GM12892 (cell line): ENCODE results near the gene KDM1A.

Experiments used
- POLR2A ChIP-seq: IDR thresholded peaks from 2 replicates; pipeline ENCODE4 v1.6.1; 2011; ENCODE audit warnings: low read depth, low read length, control low read depth
- POLR2AphosphoS5 ChIP-seq: IDR thresholded peaks from 2 replicates; pipeline ENCODE4 v1.6.1; 2011; ENCODE audit warnings: low read depth, low read length, control low read depth
- TAF1 ChIP-seq: IDR thresholded peaks from 2 replicates; pipeline ENCODE4 v1.6.1; 2011; ENCODE audit warnings: low read depth, mild to moderate bottlenecking, control low read depth, low read length, borderline replicate concordance

DNA sequence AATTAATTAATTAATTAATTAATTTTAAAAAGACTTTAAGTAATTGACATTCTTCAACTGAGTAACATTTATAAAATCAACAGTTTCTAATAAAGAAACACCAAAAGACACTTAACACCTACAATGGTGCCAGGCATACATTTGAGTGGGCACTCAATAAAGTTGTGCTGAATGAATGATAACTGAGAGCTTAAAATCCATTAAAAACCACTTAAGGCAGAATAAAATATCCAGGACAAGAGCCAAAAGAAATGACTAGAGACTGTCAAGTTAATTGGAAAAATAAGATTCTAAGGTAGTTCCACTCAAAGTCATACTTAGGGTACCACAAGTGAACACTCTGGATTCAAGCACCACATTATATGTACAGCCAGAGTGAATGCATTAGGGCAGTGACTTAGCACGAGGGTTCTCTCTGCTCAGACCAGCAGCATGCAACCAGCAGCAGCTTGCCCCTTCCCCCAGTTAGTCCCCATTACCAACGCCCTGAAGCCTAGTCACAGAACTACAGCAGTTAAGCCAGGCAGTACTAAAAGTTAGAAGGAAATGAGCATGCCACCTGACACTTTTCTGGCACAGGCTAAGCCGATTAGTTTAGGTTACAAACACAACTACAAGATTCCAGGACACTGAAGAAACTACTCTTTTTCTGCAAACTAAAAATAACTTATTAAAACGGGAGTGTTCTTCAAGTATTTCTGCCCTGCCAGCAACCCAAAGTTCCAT lies 102.9 kb downstream of the KDM1A start:
- TF ChIP-seq TAF1: no peak
- no peak for TF ChIP-seq POLR2A
- no peak for TF ChIP-seq POLR2AphosphoS5
